EL (cell line): ENCODE data around the gene ANKIB1.
A peak's percentile ranks its signal among the peaks of the same experiment; 100 is the strongest.
"Not testable (repeated sequence)": the region's sequence is repeated elsewhere in the genome, so short reads cannot be mapped to it uniquely, and the experiment has no call there.

Source experiments
- DNase-seq: peaks from one replicate; pipeline ENCODE4 v3.0.0-alpha.2; 2016

The ANKIB1 gene

DNA sequence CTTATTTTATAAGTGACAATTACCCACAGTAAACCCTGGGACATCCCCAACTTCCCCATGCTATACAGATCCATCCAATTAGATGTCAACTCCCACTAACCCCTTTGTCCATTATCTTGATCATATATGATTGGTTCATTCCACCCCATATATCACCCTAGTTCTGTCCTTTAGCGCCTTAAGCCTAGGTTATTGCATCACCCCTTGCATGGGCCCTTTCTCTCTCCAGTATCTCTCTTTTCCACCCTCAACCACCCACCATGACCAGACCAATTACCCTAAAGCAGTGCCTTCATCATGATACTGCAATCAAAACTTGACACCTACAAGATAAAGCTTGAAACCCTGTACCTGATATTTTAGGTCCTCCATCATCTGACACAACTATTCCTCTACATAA, 163.6 kb downstream of the ANKIB1 start:
- DNase-seq: no peak

DNA sequence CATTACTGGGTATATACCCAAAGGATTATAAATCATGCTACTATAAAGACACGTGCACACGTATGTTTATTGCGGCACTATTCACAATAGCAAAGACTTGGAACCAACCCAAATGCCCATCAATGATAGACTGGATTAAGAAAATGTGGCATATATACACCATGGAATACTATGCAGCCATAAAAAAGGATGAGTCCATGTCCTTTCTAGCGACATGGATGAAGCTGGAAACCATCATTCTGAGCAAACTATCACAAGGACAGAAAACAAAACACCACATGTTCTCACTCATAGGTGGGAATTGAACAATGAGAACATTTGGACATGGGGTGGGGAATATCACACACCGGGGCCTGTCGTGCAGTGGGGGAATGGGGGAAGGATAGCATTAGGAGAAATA, 164.4 kb downstream of the ANKIB1 start:
- DNase-seq: not testable (repeated sequence)

DNA sequence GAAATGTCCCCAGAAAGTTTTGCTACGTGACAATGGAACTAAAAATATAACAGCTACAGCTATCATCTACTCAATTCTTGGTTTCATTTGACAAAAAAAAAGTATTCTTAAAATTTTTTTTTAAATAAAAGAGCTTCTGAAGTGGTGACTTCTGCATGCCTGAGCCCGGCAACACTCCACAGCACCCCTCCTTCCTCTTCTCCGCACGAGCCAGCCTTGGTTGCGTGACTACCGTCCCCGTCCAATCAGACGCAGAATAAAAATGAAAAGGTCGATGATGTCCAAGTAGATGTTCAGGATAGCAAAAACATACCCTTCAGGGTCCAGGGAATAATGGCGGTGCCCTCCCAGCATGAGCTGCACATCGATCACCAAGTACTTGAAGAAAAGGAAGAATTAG, 167.0 kb downstream of the ANKIB1 start:
- no peak for DNase-seq

DNA sequence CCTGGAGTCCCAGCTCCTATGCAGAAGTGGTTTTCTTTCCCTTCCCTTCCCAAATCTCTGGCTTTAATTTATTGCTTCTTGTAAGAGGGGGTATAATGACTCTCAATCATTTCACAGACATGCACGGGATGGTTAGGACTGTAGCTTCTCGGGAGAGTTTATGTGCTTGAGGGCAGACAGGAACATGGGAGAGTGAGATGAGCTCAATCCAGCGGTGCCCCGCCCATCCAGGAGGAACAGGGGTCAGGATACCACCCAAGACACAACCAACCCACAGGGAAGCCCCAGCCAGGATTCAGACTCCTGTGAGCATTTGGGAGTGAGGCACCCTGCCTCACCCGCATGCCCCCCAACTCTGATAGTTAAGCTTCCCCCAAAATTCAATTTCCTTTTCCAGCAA, 167.8 kb downstream of the ANKIB1 start:
- no peak for DNase-seq

DNA sequence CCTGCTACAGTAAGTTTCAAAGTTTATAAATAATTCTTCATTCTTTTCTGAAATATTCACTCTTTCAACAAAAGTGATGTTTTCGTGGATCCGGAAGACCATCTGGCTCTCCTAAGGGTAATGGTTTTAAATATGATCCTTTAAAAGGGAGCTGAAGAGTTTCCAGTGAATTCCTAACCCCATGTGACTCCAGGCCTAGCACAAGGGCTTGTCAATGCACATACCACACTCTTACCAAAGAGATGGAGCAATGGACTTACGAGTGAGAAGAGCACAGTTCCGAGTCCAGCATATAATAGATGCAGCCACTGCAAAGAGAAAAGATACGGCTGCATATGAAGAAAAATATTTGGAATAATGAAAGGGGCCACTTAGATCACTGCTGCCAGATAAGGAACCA, 169.5 kb downstream of the ANKIB1 start:
- DNase-seq: no peak

DNA sequence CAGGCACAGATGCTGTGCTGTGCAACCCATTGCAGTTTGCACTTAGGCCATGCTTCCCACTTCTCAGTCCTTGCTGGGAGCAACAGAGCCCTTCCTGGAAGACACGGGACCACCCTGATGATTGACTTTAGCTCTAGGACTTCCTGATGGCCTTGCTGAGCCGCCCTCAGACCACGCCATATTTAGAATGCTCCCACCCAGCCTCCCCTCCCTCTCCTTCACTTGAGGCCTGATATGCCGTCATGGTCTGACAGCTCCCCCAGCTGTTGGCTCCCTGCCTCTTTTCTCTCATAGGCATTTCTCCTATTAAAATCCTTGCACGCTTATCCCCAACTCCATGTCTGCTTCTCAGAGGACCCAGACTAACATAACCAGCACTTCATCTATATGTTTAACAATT, 172.1 kb downstream of the ANKIB1 start:
- no peak for DNase-seq

DNA sequence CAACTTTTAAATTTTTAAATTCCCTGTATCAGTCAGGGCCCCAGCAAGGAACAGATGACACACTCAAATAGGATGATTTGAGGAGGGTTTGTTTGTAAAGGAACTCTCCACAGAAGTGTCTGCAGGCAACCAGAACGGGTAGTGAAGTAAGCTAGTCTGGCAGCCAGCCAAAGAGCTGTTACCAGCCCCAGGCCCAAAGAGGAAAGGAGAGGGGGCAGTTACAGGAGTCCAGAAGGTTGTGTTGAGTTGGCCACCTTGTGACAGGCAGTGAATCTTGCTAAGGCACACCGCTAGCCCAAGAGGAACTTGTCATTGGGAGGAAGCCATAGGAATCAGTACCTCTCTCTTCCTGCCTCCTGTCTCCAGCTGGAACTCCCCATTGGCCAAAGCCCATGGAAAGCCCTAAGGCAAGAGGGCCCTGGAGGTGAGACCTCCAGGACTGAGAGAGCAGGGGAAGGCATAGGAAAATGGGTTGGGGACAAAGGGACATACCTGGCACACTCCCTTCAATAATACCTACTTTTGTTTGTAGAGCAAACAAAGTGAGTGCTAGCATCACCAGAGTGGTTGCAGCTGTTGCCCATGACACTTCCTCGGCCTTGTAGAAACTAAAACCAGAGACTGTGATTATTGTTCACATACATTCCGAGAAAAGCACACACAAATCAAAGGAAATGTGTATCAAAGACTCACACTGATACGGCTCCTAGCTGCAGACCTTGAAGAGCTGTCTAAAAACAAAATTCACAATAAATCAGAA, 176.1 kb downstream of the ANKIB1 start:
- DNase-seq: no peak

DNA sequence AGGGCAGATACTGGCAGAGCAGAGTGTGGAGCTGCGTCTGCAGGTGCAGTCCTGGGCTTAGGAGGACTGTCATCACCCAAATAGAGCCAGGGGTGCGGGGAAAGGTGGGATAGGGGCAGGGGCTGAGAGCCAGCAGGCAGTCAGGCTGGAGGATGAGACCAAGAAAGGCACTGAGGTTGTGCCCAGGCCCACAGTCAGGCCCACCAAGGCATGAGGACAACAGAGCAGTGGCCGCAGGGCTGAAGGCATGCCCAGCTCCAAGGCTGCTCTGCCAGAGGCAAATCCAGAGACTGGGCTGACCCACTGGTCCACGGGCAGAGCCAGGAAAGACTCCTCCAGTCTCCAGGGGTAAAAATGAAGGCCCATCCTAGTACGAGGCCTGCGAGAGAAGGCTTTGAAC, 177.2 kb downstream of the ANKIB1 start:
- no peak for DNase-seq

DNA sequence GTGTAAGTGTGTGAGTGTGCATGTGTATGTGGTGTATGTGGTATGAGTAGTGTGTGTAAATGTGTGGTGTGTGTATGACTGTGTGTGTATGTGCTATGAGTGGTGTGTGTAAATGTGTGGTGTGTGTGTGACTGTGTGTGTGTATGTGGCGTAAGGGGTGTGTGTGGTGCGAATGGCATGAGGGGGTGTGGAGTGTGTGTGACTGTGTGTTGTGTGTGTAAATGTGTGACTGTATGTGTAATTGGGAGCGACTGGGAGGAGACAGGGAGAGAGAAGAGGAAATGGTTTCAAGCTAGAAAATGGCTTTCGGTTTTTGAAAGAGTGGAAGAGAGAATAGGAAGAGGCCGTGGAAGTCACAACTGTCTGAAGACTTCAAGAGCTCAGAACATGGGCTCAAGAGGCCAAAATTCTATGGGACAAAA, 177.9 kb downstream of the ANKIB1 start:
- DNase-seq: no peak

DNA sequence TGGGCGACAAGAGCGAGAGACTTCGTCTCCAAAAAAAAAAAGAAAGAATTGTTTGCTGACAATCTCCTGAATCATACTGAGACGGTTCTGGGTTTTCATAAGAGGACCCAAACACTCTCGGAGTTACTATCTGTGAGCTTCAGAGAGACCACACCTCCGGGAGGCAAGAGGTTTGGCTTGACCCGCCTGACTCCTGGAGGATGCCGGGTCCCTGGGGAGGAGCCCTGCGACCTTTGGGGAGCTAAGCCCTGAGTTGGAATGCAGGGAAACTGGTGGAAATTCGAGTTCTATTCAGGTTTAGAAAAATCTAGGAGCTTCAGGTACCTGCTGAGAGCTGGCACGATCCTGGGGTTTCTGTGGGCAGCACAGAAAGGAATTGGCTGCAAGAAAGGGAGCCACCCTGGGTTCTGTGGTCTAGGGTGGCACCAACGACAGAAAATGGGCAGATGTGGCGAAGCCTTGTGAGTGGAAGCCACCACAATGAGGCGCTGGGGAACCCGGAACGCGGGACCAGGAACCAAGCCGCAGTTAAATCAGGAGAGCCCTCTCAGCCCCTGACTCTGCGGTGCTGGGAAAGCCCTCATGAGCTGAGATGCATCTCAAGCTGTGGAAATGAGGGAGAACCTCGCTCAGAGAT, 179.7 kb downstream of the ANKIB1 start:
- DNase-seq: no peak

DNA sequence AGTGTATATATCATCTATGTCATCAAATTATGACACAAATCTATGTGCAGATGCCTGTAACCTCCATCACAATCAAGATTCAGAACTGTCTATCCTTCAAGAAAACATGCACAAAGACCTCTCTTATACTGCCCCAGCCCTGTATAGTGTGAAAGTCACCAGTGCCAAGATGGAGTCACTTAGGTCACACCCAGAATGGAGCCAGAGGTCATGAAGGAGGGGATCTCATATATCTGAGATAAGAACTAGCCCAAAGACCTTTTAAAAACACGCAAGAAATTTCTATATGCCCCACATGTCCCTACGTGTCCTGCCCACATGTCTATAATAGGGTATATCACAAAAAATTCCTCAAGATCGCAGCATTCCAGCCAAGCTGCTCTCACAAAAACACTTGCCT, 181.4 kb downstream of the ANKIB1 start:
- no peak for DNase-seq

DNA sequence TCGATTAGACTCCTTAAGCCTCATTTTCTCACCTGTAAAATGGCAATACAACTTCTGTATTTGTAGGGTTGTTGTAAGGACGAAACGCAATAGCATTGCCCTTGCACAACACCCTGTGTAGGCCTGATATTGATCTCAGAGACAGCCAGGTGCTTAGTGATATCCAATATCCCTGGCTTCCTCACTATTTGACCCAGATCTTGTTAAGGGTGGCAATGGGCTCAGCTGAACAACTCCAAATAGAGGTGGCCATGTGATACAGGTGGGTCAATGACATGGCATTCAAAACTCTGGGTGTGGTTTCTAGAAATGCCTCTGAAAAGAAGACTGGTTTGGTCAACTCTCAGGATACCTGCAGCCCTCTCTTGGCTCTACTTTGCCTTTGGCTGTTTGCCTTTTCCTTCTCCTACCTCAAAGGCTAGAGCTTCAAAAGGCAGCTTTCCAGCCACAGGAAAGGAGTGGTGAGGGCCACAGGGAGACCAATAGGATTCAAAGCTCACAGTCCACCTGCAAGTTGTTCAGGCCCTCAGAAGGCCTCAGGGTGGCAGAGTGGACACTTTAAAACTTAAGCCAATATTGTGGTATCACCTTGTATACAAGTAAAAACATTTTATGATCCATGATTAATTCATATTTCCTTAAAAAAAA, 186.6 kb downstream of the ANKIB1 start:
- no peak for DNase-seq

DNA sequence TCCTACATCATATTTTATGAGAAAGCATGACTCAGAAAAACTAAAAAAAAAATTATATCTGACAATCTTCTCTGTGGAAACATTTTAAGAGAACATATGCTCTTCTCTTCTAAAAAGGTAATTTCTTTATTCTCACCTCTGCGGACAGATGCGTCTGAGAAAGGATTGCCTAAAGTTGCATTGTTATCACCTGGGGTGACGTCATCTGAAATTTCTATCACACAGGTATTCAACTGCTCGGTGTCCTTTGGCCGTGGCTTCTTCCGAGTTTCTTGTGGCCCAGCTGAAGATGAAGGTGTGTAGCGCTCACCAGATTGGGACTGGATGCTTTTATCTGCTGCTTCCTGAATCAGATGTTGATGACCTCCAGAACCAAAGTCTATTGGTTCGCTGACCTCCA, 187.2 kb downstream of the ANKIB1 start:
- DNase-seq: no peak

DNA sequence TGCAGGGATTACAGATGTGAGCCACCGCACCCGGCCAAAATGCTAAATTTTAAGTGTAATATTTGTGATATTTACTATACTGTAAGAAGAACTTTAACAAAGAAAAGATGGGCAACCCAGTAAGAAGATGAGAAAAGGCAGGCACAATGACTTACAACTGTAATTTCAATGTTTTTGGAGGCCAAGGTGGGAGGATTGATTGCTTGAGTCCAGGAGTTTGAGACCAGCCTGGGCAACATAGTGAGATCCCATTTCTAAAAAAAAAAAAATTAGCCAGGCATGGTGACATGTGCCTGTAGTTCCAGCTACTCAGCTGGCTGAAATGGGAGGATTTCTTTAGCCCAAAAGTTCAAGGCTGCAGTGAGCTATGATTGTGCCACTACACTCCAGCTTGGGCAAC, 189.8 kb downstream of the ANKIB1 start:
- DNase-seq: no peak

DNA sequence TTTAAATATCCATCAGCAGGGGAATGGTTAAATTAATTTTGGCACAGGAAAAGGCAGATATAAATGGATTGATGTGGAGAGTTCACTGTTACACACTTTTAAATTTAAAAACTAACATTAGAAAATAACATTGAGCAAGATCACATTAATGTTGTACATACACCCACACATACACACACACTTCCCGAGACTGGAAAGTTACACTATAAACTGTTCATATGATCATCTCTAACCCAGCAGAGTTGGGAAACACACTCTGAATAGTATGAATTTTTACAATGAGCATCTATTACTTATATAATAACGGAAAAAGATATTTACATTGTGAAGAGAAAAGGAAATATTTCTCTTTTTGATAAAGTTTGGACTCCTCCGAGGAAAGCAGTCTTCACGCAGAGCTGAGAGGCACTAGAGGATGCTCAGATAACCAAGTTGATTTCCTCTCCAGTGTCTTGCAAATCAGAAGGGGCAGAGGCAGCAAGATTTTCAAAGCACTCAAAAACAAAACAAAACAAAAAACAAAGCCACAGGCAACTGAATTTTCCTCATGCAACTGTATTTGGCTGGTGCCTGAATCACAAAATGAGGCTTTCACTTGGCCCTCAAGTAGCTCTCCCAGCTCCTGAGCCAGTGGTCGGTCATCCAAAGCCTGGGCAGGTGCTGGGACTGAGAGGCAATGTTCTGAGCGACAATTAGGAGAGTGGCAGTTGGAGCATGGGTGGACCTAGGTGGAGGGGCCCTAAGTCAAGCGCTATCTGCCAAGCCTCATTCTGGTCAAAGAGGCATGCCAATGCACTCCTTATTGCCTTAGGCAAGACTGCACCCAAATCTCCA, 191.1 kb downstream of the ANKIB1 start:
- DNase-seq: no peak

DNA sequence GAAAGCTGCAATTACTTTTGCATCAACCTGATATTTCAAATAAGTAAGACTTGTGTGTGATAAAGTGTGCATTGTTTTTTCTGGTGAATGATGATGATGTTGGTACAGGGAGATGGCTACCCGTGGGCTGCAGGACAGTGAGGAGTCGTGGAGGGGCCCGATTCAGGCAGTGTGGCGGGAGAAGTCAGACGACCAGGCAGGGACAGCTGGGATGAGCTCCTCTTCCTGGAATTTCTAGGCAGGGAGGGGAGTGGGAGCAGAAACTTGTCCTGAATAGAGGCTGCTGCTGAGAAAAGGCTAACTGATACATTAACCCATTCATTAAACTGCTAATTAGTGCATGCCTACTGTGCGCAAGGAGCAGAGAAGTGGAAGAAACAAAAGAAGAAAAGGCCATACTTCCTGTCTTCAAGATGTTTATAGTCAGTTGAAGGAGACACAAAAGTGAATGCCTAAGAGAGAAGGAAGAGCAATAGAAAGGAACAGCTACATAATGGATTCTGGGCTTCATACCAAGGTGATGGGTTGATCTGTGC, 192.2 kb downstream of the ANKIB1 start:
- no peak for DNase-seq

DNA sequence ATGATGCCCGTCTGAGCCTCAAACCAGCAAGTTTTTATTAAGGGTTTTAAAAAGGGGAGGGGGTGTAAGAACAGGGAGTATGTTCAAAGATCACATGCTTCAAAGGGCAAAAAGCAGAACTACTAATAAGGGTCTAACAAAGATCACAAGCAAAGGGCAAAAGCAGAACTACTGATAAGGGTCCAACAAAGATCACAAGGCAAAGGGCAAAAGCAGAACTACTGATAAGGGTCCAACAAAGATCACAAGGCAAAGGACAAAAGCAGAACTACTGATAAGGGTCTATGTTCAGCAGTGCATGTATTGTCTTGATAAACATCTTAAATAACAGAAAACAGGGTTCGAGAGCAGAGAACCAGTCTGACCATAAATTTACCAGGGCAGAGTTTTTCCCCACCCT, 196.9 kb downstream of the ANKIB1 start:
- DNase-seq: not testable (repeated sequence)

DNA sequence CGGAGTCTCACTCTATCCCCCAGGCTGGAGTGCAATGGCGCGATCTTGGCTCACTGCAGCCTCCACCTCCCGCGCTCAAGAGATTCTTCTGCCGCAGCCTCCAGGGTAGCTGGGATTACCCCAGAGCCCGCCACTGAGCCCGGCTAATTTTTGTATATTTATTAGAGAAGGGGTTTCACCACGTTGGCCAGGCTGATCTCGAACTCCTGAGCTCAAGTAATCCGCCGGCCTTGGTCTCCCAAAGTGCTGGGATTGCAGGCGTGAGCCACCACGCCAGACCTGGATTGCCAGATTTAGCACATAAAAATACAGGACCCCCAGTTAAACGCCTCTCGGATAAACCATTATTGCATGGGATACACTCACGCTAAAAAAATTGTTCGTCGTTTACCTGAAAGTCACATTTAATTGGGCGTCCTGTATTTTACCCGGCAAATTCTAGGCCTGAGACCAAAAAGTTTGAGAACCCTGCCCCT, 201.1 kb downstream of the ANKIB1 start:
- no peak for DNase-seq

DNA sequence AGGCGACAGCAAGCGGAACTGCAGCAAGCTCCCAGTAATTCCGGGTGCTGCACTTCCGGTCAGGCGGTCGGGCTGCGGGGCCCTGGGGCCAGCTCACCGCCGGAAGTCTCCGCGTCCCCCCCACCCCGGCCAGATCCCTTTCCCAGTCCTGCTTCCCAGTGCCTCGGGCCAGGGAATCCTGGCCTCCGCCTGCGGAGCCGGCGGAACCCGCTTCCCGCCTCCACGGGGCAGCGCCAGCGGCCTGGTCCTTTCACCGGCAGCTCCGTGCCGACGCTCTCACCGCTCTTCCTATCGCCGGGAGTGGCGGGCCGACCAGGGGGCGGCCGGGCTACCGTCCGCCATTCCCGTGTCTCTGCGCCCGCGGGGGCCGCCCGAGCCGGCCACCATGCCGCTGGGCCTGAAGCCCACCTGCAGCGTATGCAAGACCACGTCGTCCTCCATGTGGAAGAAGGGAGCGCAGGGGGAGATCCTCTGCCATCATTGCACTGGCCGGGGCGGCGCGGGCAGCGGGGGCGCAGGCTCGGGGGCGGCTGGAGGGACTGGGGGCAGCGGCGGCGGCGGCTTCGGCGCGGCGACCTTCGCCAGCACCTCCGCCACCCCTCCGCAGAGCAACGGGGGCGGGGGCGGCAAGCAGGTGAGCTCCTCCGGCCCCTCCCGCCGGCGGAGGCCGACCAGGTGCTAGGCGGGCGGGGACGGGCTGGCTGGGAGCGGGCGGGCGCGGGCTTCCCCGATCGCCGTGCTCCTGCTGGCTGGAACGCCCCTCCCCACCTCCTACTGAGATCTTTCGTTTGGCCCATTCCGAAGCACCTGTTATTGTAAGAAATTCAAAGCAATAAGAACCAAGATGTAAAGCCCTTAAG, 201.8 kb downstream of the ANKIB1 start, which contains the start of gene GATAD1:
Gene GATAD1 (plus strand): TSS at position 138 of the 860 bp plus-strand sequence. CDS start 248 bp downstream, at position 386.
- DNase-seq: peak; percentile 93

DNA sequence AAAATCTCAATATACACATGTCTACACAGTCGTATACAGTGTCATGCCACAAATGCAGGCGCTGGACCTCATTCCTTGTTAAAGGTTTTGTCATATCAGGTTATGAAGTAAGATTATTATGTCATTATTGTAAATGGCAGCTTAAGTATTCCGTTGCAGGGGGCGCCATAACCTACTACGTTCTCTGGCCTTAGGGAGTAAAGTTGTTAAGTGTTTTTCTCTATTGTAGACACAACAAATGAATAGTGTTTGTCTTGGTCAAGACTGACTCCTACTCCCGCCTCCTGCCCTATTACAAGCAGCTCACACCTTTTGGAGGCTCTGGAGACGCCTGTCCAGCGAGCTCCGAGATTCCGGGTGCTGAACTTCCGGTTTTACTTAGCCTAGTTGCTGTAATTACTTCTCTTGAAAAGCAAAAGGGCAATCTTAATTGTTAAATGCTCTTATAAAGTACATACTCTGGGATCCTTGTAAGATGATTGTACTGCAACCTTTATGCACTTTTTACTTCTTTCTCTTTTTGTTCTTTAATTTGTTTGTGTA, 202.5 kb downstream of the ANKIB1 start:
- DNase-seq: peak; percentile 55
